Left renal cortex interstitium (tissue), 4 donors: Measurements from ENCODE around the gene STIMATE. TPM values are rescaled to one million over a fixed set of nuclear protein-coding genes. Genes with fewer than 3 reads are reported as not detected.

Experiments used
- DNase-seq, 4 donors: peaks; one replicate each; pipeline ENCODE4 v3.0.0-alpha.2; 2013; ENCODE audit warnings: low read depth in 4 of 4, low spot score in 2 of 4, missing footprints in 1 of 4
- polyA plus RNA-seq, 4 donors: library from polyadenylated mRNA; unstranded; fragments of 120-200 nt; gene quantifications; one replicate each; pipeline ENCODE4 v1.2.1, GENCODE V29; 2013; ENCODE audit not compliant: insufficient read length in 4 of 4

Gene STIMATE
- polyA plus RNA-seq, 4 donors = 15.5 to 17.5 (median 16.8) TPM

DNA sequence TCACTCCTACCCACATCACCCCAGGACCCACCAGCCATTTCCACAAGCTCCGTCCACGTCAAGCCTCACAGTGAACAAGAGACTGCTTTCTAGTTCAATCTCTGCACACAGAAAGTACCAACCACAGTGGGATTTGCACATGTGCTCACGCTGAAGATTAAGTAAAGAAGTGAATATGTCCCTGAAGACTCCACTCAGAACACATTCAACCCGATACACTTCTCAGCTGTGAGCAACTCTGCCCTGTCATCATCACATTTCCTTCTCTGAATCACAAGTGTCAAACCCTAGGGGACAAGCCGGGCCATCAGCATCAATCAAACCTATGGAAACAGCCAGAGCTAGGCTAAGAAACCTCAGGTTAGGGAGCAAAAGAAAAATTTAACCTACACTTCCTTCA is 1.9 kb downstream of the STIMATE start:
- DNase-seq = no peak

GRCh38 chr3:52894756-52895155 is 2.6 kb downstream of the STIMATE start:
- no peak for DNase-seq

DNA sequence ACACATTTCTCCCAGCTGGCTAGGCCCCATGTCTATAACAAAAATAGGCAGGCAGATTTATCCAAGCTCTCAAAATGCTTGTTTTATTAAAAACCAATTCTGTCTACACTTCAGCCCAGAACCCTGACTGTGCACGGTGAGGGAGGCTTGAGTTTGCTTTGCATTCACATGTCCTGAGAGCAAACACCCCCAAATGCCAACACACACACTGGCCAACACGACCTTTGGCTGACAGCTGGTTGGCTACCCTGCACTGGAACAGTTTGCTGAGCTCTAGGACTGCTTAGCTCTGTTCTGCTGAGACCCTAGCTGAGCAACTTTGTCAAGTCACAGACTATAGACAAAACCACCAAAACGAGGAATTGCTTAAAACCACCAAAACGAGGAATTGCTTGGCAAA is 3.6 kb downstream of the STIMATE start:
- no peak for DNase-seq

DNA sequence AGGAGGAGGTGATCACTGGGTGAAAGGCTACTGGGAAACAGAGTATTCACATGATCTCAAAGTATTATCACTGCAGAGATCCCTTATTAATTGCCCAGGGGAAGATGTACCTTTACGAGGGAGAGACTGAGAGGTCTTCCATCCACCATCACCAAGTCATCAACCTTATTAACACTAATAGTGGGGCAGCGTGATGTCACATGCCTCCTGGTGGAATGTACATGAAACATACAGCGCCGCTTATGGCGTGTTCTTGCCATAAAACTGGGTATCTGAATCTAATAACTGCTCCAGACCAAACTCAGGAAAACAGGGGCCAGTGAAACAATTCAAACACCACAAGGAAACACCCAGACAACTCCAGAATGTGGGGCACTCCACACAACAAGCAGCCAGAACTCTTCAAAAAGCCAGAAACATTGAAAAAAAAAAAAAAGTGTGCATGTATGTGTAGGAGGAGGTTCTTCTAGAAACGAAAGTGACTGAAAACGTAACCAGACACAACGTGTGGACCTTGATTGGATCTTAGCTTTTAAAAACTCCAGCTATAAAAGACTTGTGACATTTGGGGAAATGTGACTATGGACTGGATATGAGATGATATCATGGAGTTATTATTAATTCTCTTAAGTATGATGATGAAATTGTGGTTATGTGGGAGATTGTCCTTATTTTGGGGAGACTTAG is 4.6 kb downstream of the STIMATE start:
- DNase-seq = no peak

DNA sequence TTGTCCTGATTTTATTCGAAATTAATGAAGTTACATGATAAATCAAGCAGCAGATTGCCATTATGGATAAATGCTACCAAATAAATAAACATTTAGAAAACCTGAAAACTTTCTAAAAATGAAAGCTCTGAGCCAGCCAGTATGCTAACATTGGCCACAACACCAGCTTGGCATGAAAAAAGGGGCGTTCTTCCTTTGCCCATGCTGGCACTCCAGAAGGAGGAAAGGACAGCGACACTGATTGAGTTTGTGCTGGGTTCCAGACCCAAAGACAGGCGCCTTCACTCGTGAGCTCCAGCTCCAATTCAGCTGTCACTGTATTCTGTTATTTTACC is 5.1 kb downstream of the STIMATE start:
- DNase-seq = no peak

DNA sequence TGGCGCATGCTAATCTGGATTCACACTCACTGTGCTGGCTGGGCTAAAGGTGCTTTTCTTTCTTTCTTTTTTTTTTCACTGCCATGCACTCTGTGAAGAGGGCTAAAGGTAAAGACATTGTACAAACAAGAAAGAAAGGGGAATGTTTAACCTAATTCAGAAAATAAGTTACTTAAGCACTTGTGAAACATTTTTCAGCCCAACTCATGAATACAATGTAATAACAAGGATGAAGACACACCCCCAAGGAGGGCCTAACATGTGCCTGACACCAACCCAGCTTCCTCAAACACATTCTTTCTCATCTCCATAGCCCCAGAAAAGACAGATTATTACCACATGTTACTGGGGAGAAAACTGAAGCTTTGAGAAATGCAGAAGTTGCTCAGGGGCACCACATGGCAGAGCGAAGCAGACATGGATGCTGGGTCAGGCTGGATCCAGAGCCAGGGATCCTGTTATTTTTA is 5.7 kb downstream of the STIMATE start:
- DNase-seq = no peak

DNA sequence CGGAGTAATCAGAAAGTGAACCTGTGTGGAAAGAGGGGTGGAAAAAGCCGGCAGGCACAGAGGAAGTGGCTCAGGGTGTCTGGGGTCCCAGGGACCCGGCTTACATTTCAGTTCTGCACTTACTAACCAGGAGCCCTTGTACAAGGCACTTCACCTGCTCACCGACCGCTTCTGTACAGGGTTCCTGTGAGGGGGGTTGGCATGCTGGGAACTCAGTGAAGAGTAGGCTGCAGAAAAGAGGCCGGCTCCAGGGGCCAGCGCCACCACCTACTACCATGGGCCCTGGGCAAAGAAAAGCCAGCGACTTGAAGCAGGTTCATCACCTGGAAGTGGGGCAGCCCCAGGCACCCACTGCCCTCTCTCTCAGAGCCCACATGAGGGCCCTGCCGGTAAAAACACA is 6.2 kb downstream of the STIMATE start:
- no peak for DNase-seq

DNA sequence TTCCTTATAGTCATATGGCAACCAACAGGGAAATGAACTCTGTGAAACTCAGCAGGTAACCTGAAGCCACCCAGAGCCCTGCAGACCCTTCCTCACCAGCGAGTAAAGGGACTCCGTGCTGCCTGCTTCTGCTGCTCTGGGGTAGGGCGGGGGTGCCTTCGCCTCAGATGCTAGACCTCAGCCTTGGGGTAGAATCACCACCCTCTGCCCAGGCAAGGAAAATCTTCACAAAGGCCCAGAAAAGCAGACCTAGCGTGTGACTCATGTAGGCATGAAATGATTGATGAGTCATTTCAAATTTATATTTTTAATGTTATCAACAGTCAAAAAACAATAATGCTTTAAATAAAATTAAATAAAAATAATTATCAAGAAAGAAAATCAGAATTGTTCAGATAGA is 6.6 kb downstream of the STIMATE start:
- DNase-seq = no peak

- no peak for DNase-seq
Measured at GRCh38 chr3:52889901-52890300, 7.4 kb downstream of the STIMATE start.

- DNase-seq = no peak
Measured at GRCh38 chr3:52887166-52887565, 10.2 kb downstream of the STIMATE start.

DNA sequence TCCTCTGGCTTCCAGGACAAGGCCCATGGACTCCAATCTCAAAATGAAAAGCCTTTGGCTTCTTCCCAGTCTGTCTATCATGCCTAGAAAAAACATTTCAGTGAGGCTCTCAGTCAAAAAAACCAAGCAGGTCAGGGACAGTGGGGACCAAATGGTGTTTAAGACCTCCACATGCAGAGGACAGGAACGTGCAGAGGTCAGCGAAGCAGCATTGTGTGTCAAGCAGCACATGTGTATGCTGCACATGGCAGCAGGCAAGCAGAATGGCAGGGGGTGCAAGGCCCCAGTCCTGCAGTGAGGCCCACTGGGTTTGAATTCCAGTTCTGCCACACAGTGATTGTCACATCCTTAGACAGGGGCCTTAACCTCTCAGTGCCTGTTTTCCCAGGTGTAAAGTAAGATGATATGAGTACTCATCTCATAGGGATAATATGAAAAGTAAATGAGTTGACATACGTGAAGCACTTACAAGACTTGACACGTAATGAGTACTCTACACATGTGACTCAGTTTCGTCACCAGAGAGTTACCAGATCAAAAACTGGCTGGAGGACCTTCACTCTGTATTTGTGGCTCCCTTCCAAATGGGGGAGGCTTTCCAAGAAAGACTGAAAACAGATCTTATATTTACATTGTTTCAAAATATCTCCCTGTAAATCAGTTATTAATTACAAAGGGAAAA is 11.2 kb downstream of the STIMATE start:
- DNase-seq = no peak

DNA sequence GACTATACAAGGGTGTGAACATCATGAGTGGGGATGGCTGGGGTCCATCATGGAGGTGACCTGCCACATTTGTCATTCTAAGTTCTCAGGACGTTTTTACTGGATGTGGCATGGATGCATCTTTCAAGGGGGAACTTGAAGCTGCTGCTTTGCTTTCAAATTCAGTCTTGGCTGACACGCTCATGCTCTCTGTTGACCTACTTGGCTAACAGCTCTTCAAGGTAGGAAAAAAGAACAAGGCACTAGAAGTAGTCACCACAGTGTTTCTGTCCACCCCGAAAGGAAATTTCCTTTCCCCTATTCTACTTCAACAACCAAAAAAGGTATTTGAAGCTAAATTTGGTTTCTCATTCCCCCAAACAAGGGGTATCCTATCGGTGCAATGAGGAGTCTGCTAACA is 15.0 kb downstream of the STIMATE start:
- no peak for DNase-seq

DNA sequence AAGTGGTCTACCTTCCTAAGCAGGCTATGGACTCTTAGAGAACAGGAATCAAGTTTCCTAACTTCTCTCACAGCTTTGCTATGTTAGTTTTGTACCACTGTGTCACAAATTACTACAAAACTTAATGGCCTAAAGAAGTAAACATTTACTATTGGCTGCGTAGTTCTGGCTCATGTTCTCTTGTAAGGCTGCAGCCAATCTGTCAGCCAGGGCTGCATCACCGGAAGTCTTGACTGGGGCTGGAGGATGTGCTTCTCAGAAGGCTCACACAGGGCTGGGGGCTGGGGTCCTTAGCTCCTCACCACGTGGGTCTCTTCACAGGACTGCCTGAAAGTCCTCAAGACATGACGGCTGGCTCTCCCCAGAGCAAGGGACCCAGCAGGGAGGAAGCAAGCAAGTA is 15.5 kb downstream of the STIMATE start:
- DNase-seq = no peak

DNA sequence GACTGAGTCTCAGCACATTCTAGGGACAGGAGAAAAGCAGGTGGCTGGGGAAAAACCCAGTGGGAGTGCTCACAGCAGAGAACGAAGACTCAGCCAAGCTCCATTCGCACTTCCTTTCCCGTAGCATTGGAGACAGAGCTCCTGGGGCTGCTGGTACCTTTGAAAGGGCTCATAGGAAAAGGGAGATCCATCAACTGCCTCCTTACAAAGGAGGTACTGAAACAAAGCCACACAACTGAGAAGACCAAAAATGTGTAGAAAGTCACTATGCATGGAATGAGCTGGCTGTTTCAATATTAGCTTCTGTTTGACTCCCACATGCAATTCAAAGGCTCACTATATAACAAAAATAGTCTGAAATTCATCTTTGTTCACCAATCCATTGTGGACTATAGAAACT is 16.9 kb downstream of the STIMATE start:
- DNase-seq = no peak

DNA sequence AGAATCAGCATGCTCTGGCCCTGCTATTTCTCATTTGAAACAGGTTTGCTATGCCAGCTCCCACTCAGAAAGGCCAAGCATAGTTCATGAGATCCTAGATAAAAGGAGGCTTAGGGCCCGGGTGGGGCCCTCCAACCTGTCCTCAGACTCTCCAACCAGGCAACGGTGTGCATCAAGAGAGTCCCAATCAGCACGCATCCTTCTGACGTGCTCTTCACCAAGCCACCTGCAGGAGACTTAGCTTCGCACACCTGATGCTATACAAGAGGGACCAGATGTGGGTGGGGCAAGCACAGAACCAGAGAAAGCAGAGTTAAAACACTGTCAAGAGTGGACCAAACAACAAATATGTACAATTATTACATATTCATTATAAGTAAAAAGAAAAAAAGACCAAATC is 17.3 kb downstream of the STIMATE start:
- DNase-seq = no peak

DNA sequence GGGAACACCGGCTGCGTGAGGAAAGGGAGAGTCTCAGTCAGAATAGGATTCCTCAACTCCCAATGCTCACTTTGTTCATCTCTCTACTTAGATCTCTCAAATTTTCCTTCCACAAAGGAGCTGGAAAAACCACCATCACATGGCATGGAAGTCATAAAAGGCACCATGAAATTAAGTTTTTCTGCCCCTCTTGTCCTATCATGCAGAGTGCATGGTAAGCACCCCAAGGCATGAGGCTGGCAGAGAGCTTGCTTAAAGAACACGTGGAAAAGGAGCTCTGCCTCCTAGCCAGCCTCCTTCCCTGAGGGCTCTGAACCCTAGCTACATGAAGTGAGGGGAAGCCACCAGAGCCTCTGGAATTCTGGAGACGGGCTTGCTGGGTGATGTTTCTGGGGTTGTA is 17.8 kb downstream of the STIMATE start:
- no peak for DNase-seq

DNA sequence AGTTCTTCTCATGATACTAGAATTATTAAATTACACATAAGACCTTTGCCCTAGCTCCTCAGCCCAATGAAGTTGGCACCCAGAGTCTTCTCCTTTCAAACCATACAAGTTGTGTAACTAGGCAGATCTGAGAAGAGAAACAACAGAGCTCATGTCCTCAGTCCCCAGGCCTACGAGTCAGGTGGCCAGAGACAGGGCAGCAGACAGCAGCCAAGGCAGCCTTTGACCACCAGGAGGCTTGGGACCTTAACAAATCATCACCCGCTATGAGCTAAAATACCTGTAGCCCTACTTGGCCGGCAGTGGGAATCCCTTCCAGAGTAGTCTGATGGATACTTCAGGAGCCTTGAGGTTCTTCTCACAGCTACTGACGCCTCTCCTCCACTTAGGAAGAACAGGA is 18.3 kb downstream of the STIMATE start:
- no peak for DNase-seq

DNA sequence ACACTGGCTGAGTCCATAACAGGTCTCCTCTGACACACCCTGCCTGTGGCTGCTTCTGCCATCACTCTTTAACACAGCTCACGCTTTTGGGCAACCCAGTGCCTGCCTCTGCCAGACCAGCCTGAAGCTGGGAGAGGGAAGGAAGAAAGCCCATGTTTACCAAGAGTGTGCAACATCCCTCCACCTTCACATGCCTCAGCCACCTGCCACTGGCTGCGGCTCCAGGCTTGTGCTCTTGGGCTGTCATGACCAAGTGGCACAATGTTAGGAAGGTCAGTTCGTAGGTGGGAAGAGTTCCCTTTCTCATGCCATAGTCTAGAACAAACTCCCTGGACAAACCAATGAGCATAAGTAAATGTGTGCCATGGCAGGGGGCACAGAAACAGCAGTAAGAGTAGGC is 20.3 kb downstream of the STIMATE start:
- DNase-seq = no peak

DNA sequence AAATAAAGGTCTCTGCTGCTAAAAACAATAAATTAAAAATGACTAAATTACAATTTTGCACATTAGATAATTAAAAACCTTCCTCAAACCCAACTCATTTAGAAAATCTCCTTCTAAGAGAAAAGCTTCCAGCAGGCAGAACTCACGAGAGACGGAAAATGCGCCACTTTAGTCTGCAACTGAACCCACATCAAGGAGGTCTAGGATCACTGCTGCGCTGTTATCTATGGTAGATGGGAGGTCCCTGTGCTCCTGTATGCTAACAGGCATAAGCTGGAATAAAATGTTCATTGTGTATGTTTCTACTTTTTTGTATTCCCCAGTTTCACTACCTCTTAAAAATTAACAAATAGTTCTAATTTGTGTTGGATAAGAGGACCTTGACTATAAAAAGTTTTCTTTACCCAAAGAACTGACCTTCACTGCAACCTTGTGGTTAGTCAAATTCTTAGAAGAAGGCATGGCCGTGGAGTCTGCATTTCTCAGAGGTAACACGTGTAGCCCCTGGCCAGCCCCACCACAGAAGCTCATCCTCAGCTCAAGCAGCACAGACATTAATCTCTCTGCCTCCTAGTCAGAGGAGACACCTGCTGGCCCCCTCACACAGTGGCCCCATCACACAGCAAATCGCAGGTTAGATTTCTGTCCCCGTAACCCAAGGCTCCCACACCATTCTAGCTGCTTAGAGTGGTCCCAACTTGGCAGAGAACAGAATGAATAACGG is 22.3 kb downstream of the STIMATE start:
- no peak for DNase-seq

GRCh38 chr3:52874160-52874701 is 23.1 kb downstream of the STIMATE start:
- no peak for DNase-seq

DNA sequence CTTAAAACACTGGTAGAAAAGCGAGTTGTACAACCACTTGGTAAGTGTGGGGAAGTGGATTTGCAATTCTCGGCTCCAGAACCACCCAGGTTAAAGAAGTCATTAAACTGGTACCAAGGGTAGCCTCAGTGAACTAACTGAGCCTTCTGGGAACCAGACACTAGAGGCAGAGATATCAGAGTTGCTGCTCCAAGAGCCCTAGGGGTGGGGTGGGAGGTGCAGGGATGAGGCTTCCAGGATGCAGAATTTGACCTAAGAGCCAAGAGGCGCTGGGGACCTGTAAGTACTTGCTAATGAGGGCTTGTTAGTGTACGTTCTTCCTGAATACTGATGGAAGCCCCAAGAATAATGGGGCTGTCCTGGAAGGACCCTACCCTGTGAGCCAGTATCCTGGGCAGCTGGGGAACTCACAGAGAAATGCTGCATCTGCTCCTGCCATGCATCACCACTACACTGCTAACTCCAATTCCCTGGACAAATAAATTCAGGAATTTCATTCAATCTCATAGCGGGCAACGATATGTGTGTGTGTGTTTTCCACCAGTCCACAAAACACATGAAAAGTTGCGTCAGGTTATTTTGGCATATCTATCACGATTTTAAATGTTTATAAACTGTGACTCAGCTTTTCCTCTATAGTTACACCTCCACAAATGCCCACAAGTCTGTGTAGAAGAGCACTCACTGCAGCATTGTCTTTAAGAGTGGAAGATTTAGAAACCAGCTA is 23.8 kb downstream of the STIMATE start:
- no peak for DNase-seq
